ENCODE measurements around the gene RHO.

DNA sequence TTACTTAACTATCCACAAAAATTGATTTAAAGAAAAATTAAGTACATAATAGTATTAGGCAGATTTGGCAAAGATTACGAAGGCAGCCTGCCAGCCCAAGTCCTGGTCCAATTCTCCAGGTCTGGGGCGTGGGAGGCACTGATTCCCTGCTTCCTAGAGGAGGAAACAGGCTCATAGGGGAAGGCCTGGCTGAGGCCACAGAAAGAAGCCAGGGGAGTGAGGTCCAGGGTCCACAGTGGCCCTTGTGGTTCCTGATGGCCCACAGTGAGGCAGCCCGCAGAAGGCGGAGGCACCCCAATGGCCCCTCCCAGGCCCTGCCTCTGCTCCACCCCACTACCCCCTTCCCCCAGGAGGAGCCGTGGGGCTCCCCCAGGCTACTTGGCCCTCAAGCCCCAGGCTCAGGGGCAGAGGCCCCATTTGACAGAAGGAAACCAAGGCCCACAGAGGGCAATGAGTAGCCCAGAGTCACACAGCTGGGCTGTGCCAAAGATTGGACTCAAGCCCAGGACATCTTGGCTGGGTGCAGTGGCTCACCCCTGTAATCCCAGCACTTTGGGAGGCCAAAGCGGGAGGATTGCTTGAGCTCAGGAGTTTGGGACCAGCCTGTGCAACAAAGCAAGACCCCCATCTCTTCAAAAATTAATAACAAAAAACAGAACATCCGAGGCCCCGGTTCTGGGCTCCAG lies 35.6 kb downstream of the RHO start:
- TF ChIP-seq CTCF (IDR thresholded peaks at IDR 0.05) (no peak), POLR2A (IDR thresholded peaks at IDR 0.05) (no peak), EP300 (IDR thresholded peaks at IDR 0.05) (no peak), POLR2AphosphoS5 (IDR thresholded peaks at IDR 0.05) (no peak)

Measured in gastroesophageal sphincter (tissue), 3 donors.